ENCODE measurements around the gene AUTS2.

AUTS2 gene

DNA sequence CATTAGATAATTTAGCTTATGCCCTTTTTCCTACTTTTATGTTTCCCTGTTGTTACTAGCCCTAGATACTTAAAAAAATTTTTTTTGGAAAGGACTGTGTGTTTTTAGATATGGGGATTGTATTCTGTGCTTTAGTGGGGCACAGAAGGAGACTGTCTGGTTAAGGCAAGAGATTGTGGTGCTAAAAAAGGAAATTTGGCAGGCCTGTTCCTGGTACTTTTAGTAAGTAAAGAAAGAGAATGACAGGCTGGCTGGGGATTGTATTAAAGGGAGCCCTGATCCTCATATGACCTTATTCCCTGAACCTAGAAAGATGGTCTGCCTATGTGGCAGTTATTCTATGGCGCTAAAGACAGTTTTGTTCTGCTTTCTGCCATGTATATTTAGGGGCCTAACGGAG, 74.8 kb downstream of the AUTS2 start:
- H3K27ac Mint-ChIP-seq: no peak overlapping the region
- no peaks in the 10 kb centered on the region for H3K4me1 Mint-ChIP-seq (ENCODE audit: low read depth)
- H3K9me3 Mint-ChIP-seq: no peaks in the 10 kb centered on the region
- no peaks in the 10 kb centered on the region for H3K36me3 Mint-ChIP-seq (ENCODE audit: low read depth)
- no peak overlapping the region for H3K4me3 Mint-ChIP-seq
- no peak for DNase-seq
- no peaks in the 10 kb centered on the region for H3K27me3 Mint-ChIP-seq

DNA sequence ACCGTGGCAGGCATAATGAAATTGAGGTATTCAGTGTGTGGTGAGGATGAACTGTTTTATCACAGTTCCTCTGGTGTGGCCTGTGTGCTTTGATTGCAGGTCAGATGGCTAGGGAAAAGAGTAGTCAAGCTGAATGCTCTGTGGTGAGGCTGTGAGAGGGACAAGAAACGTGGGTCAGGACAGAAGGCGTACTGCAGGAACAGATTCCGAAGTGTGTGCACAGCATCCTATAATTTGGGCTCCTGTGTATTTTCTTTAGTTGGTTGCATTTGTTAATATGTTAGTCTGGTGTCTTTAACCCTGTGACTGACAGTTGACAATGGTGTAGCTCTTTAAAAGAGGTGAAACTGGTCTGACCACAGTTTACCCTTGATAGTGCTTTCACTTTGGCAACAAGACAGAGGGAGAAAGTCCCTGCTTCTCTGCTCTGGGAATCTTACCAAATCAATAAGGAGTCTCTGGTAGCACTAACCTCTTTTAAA, 76.5 kb downstream of the AUTS2 start:
- H3K4me3 Mint-ChIP-seq: no peak overlapping the region
- no peak for DNase-seq
- no peaks in the 10 kb centered on the region for H3K27me3 Mint-ChIP-seq
- no peaks in the 10 kb centered on the region for H3K9me3 Mint-ChIP-seq
- no peaks in the 10 kb centered on the region for H3K36me3 Mint-ChIP-seq (ENCODE audit: low read depth)
- H3K27ac Mint-ChIP-seq: no peak overlapping the region
- H3K4me1 Mint-ChIP-seq (ENCODE audit: low read depth): no peaks in the 10 kb centered on the region

DNA sequence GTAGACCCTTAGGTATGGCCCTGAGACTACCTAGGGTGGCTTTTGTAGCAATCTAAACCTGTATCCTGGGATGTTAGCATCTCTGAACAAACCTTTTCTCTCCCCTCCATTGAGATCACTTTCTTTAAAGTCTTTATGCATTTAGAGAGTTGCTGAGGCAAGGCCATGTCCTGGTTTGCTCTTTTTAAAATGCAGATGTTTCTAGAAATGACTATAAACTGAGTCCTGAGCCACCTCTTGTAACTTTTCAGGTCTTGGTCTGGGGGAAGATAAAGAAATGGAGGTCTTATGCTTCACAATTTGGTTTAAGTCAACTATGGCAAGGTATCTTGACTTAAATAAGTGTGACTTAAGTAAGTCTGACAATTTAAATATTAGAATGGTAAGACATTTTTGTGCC, 78.0 kb downstream of the AUTS2 start:
- Mint-ChIP-seq H3K9me3 (no peaks in the 10 kb centered on the region), H3K27ac (no peak overlapping the region), H3K27me3 (no peaks in the 10 kb centered on the region), H3K4me1 (ENCODE audit: low read depth) (no peaks in the 10 kb centered on the region), H3K36me3 (ENCODE audit: low read depth) (no peaks in the 10 kb centered on the region), H3K4me3 (no peak overlapping the region)
- DNase-seq: no peak

DNA sequence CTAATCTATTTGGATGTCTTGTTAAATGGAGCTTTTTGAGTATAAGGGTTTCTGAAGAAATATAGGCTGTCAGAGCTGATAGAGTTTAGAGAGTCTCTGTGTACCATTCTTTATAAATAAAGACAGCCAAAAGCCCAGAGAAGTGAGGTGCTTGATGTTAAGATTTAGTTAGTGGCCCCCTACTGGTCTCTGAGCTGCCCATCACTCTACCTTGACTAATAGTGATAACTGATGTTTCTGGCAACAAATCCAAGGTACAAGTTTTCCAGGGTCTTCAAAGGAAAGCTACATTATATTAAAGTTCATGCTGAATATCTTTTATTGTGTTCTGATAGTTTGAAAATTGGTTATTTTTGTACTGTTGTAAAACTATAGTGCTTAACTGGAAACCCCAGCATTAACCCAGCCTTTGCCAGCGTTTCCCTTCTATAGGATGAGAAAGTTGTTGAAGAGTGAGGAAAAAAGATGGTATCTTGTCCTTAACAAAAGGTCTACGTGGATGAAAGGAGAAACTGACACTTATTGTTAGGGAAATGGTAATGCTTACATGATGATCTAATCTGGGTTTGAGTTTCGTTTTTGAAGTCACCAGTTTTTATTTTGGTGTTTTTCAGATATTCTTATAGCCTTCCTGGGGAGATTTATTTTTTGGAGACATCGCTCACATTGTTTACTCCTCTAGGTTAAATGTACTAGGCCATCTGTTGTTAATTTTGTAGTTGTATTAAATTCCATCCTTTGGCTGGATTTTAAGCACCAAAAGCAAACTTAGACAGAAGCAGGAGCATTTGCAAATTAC, 79.0 kb downstream of the AUTS2 start:
- Mint-ChIP-seq H3K4me3 (no peak overlapping the region), H3K27ac (no peak overlapping the region)
- no peak for DNase-seq

DNA sequence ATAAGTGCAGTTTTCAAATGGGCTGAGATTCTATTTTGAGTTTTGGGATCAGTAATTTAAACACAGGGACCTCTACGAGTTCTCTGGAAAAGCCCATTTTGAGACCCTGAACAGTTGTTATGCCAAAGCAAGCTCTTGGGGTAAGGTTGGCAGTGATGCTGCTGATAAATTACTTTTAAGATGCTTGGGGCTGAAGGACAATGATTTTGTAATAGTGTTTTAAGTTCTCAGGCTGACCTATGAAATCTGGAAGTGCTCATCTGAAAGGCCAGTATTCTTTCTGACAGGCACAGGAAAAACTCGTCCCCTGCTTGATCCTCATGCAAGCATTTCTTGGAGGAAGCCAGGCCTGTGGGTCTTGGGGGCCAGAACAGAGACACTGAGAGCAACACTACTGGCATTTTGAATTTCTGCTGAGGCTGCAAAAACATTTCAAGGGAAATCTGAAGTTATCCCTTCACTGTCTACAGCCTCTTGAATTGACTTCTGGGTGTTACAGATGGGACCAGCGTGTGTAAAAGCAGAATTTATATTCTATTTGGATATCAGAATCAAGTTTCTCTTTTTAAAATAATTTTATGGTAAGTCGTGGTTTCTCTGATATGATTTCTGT, 79.7 kb downstream of the AUTS2 start:
- H3K36me3 Mint-ChIP-seq (ENCODE audit: low read depth): no peaks in the 10 kb centered on the region
- no peaks in the 10 kb centered on the region for H3K27me3 Mint-ChIP-seq
- H3K4me3 Mint-ChIP-seq: no peak overlapping the region
- no peak overlapping the region for H3K27ac Mint-ChIP-seq
- H3K4me1 Mint-ChIP-seq (ENCODE audit: low read depth): no peaks in the 10 kb centered on the region
- no peaks in the 10 kb centered on the region for H3K9me3 Mint-ChIP-seq
- no peak for DNase-seq

More for the DNA sequence above, 79.0 kb downstream of the AUTS2 start:
- Mint-ChIP-seq H3K9me3 (no peaks in the 10 kb centered on the region), H3K36me3 (ENCODE audit: low read depth) (no peaks in the 10 kb centered on the region), H3K27me3 (no peaks in the 10 kb centered on the region), H3K4me1 (ENCODE audit: low read depth) (no peaks in the 10 kb centered on the region)

GRCh38 chr7:69678494-69679187, 80.4 kb downstream of the AUTS2 start:
- Mint-ChIP-seq H3K9me3 (no peaks in the 10 kb centered on the region), H3K27me3 (no peaks in the 10 kb centered on the region), H3K4me1 (ENCODE audit: low read depth) (no peaks in the 10 kb centered on the region), H3K4me3 (no peak overlapping the region), H3K27ac (no peak overlapping the region), H3K36me3 (ENCODE audit: low read depth) (no peaks in the 10 kb centered on the region)
- DNase-seq: no peak

GRCh38 chr7:69681181-69681580, 82.9 kb downstream of the AUTS2 start:
- Mint-ChIP-seq H3K4me3 (no peak overlapping the region), H3K9me3 (no peaks in the 10 kb centered on the region), H3K27ac (no peak overlapping the region), H3K36me3 (ENCODE audit: low read depth) (no peaks in the 10 kb centered on the region), H3K4me1 (ENCODE audit: low read depth) (peaks cover 3% of the 10 kb centered on the region), H3K27me3 (no peaks in the 10 kb centered on the region)
- DNase-seq: no peak

DNA sequence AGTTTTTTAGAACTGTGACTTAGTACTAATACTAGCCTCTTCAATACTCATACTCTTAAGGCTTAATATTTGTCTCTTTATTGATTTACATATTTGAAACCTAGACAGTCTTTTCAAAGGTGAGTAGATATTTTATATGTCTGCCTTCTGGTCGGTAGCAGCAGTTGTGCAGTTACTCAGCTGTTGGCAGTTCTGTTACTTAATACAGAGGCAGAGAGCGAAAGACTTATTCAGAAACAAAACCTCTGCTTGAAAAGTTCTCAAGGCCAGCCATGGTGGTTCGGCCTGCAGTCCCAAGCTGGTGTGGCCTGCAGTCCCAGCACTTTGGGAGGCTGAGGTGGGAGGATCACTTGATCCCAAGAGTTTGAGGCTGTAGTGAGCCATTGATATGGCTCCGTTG, 84.2 kb downstream of the AUTS2 start:
- no peak overlapping the region for H3K27ac Mint-ChIP-seq
- no peaks in the 10 kb centered on the region for H3K36me3 Mint-ChIP-seq (ENCODE audit: low read depth)
- H3K4me1 Mint-ChIP-seq (ENCODE audit: low read depth): peaks cover 3% of the 10 kb centered on the region
- no peaks in the 10 kb centered on the region for H3K27me3 Mint-ChIP-seq
- H3K4me3 Mint-ChIP-seq: no peak overlapping the region
- DNase-seq: no peak
- H3K9me3 Mint-ChIP-seq: no peaks in the 10 kb centered on the region

GRCh38 chr7:69683002-69683401, 84.7 kb downstream of the AUTS2 start:
- Mint-ChIP-seq H3K9me3 (no peaks in the 10 kb centered on the region), H3K36me3 (ENCODE audit: low read depth) (no peaks in the 10 kb centered on the region), H3K27ac (no peak overlapping the region), H3K4me3 (no peak overlapping the region), H3K4me1 (ENCODE audit: low read depth) (peaks cover 3% of the 10 kb centered on the region), H3K27me3 (no peaks in the 10 kb centered on the region)
- no peak for DNase-seq

DNA sequence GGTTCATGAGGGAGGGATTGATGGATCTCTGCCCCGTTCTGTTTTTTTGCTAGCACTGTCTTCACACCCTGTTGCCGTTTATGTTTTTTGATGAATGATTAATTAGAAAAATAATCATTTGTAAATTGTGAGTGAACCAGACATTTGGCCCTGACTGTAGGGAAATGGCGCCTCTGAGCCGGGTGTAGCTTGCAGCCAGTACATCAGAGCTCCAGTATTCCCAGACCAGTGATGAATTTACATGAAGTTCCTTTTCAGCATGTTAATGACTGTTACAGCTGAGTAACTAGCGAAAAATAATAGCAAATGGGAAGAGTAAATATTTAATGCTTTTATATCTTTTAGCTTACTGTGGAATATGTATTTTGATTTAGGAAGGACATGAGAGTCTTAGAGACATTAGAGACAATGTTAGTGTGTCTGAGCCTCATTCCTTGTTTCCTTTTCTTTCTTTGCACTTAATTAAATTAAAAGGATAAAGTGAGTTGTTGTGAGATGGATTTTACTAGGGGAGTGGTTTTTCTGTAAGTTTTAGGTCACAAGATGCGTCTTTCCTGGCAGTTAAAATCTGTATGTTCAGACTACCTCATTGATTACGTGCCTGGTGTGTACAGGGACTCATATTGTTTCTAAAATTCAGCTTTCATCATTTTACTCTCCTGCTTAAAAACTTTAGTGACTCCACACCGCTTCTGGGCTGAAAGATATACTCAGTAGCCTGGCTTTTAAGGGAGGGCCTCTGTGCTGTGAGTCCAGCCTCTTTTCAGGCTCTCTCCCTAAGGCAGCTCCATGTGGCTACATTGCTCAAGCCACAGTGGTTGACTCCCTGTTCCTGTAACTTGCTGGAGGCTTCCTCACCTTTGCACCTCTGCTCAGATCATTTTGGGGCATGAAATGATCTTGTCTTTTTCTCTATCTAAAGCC, 86.4 kb downstream of the AUTS2 start:
- DNase-seq: no peak
- peaks cover 3% of the 10 kb centered on the region for H3K4me1 Mint-ChIP-seq (ENCODE audit: low read depth)
- no peak overlapping the region for H3K4me3 Mint-ChIP-seq
- no peaks in the 10 kb centered on the region for H3K36me3 Mint-ChIP-seq (ENCODE audit: low read depth)
- no peaks in the 10 kb centered on the region for H3K27me3 Mint-ChIP-seq
- H3K9me3 Mint-ChIP-seq: no peaks in the 10 kb centered on the region
- H3K27ac Mint-ChIP-seq: no peak overlapping the region

GRCh38 chr7:69685293-69685631, 87.0 kb downstream of the AUTS2 start:
- Mint-ChIP-seq H3K9me3 (no peaks in the 10 kb centered on the region), H3K27me3 (no peaks in the 10 kb centered on the region), H3K4me3 (no peak overlapping the region), H3K4me1 (ENCODE audit: low read depth) (peaks cover 3% of the 10 kb centered on the region), H3K27ac (no peak overlapping the region), H3K36me3 (ENCODE audit: low read depth) (no peaks in the 10 kb centered on the region)
- no peak for DNase-seq

- DNase-seq: no peak
- Mint-ChIP-seq H3K9me3 (no peaks in the 10 kb centered on the region), H3K27ac (no peak overlapping the region), H3K4me1 (ENCODE audit: low read depth) (peaks cover 3% of the 10 kb centered on the region), H3K36me3 (ENCODE audit: low read depth) (no peaks in the 10 kb centered on the region), H3K27me3 (no peaks in the 10 kb centered on the region), H3K4me3 (no peak overlapping the region)
These were observed 88.1 kb downstream of the AUTS2 start for GRCh38 chr7:69686366-69686765.

GRCh38 chr7:69687739-69688433, 89.6 kb downstream of the AUTS2 start:
- Mint-ChIP-seq H3K36me3 (ENCODE audit: low read depth) (no peaks in the 10 kb centered on the region), H3K27me3 (peaks cover under 1% of the 10 kb centered on the region)
- DNase-seq: no peak

DNA sequence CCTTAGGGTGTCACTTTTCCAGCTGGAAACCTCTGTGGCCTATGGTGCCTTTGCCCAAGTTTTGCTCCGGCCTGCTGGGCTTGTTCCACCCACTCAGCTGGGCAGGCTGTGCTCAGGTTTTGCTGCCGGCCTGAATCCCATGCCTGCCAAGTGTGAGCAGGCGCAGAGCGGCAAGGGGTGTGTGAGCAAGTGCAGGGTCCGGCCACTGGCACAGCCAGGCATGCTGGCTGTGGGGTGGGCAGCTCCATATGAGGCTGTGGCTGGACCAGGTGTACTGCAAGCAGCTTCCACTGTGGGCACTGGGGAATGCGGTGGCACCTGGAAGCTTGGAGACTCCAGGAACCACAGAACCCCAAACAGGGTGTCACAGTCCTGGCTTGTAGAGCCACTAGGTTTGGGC, 92.1 kb downstream of the AUTS2 start:
- DNase-seq: no peak
- no peaks in the 10 kb centered on the region for H3K9me3 Mint-ChIP-seq
- H3K4me3 Mint-ChIP-seq: no peak overlapping the region
- H3K4me1 Mint-ChIP-seq (ENCODE audit: low read depth): peaks cover under 1% of the 10 kb centered on the region
- H3K27me3 Mint-ChIP-seq: peaks cover 6% of the 10 kb centered on the region
- H3K27ac Mint-ChIP-seq: no peak overlapping the region
- no peaks in the 10 kb centered on the region for H3K36me3 Mint-ChIP-seq (ENCODE audit: low read depth)

More at GRCh38 chr7:69687739-69688433, 89.6 kb downstream of the AUTS2 start:
- no peak overlapping the region for H3K4me3 Mint-ChIP-seq
- no peak overlapping the region for H3K27ac Mint-ChIP-seq
- peaks cover 3% of the 10 kb centered on the region for H3K4me1 Mint-ChIP-seq (ENCODE audit: low read depth)
- H3K9me3 Mint-ChIP-seq: no peaks in the 10 kb centered on the region

Data from activated T-cell treated with anti-CD3 and anti-CD28 coated beads, Interleukin-2, amount 50 U/mL, for 24 hours (primary cell).